ENCODE measurements around the gene IRF4. TPM values are rescaled to one million over a fixed set of nuclear protein-coding genes. Genes with fewer than 3 reads are reported as not detected.
A peak's percentile ranks its signal among the peaks of the same experiment; 100 is the strongest.

Gene IRF4
- total and polyA plus RNA-seq, 2 experiments from 2014 or later: 1.3 to 1.9 TPM

- Histone ChIP-seq H3K9me2 (ENCODE audit: insufficient read depth) (0 out of 2 replicates have a peak, but pooled peaks cover 4% of the 10 kb centered on the region), H3K27ac (ENCODE audit: low read depth) (no peak overlapping the region), H4K20me1 (replicated peaks; ENCODE audit: insufficient read depth) (no peaks in the 10 kb centered on the region), H3K4me3 (no peak overlapping the region), H3K4me1 (ENCODE audit: insufficient read depth) (no peaks in the 10 kb centered on the region), H2AFZ (peak overlapping the region; percentile 38; the same call in 1 of the 2 replicates), H3K4me2 (no peak overlapping the region), H3K36me3 (ENCODE audit: insufficient read depth) (no peaks in the 10 kb centered on the region; the same call in 1 of the 2 replicates), H3K27me3 (ENCODE audit: insufficient read depth) (no peaks in the 10 kb centered on the region), H3F3A (replicated peaks; ENCODE audit: low read depth) (no peaks in the 10 kb centered on the region), H3K79me2 (replicated peaks; ENCODE audit: insufficient read depth) (no peaks in the 10 kb centered on the region)
- TF ChIP-seq ZNF462 (CRISPR knock-in tag; IDR thresholded peaks at IDR 0.05) (no peak), POLR2AphosphoS5 (IDR thresholded peaks at IDR 0.05; ENCODE audit: low read depth) (no peak), NANOG (IDR thresholded peaks at IDR 0.05; ENCODE audit: borderline replicate concordance) (no peak), ZNF114 (CRISPR knock-in tag; IDR thresholded peaks at IDR 0.05) (no peak), EZH2phosphoT487 (IDR thresholded peaks at IDR 0.05; ENCODE audit: unreplicated experiment) (no peak), CREB1 (CRISPR knock-in tag; IDR thresholded peaks at IDR 0.05; ENCODE audit: low read depth) (no peak), STAT1 (IDR thresholded peaks at IDR 0.05; ENCODE audit: unreplicated experiment) (no peak), JUNB (IDR thresholded peaks at IDR 0.05; ENCODE audit: unreplicated experiment) (no peak), ZNF331 (CRISPR knock-in tag; IDR thresholded peaks at IDR 0.05; ENCODE audit: low read depth) (no peak), REST (IDR thresholded peaks at IDR 0.05; ENCODE audit: unreplicated experiment) (no peak), ETS1 (IDR thresholded peaks at IDR 0.05) (no peak), EZH2 (IDR thresholded peaks at IDR 0.05; ENCODE audit: low read depth, unreplicated experiment) (no peak), CTCF (conservative IDR thresholded peaks at IDR 0.05; ENCODE audit: low read depth in 2 of 2) (no peak)
- no peak overlapping the region for H3K27ac Mint-ChIP-seq
- DNase-seq (ENCODE audit: low spot score) (no peak), ATAC-seq (no peak)
- H3K4me3 Mint-ChIP-seq: no peak overlapping the region
- peaks cover 20% of the 10 kb centered on the region for H3K36me3 Mint-ChIP-seq (ENCODE audit: low read depth)
- H3K27me3 Mint-ChIP-seq (ENCODE audit: insufficient read depth, low read depth, poor library complexity): peaks cover 6% of the 10 kb centered on the region
- H3K4me1 Mint-ChIP-seq: peaks cover 8% of the 10 kb centered on the region
- peaks cover 38% of the 10 kb centered on the region for H3K9me3 Mint-ChIP-seq
Measured at GRCh38 chr6:452301-453067, 60.9 kb downstream of the IRF4 start.

All from GM23338 (cell line).